ENCODE data around the gene SRSF1.

SRSF1 gene

GRCh38 chr17:58019521-58019920 lies 12.5 kb upstream of the SRSF1 start:
- in situ Hi-C loops (cut with HindIII; ENCODE audit: low sequenced_read_pairs), result no loop called here

- in situ Hi-C loops (cut with HindIII; ENCODE audit: low sequenced_read_pairs), result no loop called here
These were observed 12.0 kb upstream of the SRSF1 start for GRCh38 chr17:58019039-58019438.

GRCh38 chr17:58010067-58010799 lies 3.2 kb upstream of the SRSF1 start:
- in situ Hi-C loops (cut with HindIII; ENCODE audit: low sequenced_read_pairs), result no loop called here

- in situ Hi-C loops (cut with HindIII; ENCODE audit: low sequenced_read_pairs), result no loop called here
These were observed 998 bp upstream of the SRSF1 start for GRCh38 chr17:58007781-58008706.

- in situ Hi-C loops (cut with HindIII; ENCODE audit: low sequenced_read_pairs), result no loop called here
These were observed 504 bp downstream of the SRSF1 start for GRCh38 chr17:58006560-58006923.

GRCh38 chr17:58005728-58006559 lies 1.1 kb downstream of the SRSF1 start:
- in situ Hi-C loops (cut with HindIII; ENCODE audit: low sequenced_read_pairs), result no loop called here

GRCh38 chr17:58005031-58005727 lies 1.9 kb downstream of the SRSF1 start:
- in situ Hi-C loops (cut with HindIII; ENCODE audit: low sequenced_read_pairs), result no loop called here

- in situ Hi-C loops (cut with HindIII; ENCODE audit: low sequenced_read_pairs), result no loop called here
These were observed 3.0 kb downstream of the SRSF1 start for GRCh38 chr17:58004060-58004459.

GRCh38 chr17:58002973-58003372 lies 4.1 kb downstream of the SRSF1 start:
- in situ Hi-C loops (cut with HindIII; ENCODE audit: low sequenced_read_pairs), result no loop called here

- in situ Hi-C loops (cut with HindIII; ENCODE audit: low sequenced_read_pairs), result no loop called here
These were observed 4.7 kb downstream of the SRSF1 start for GRCh38 chr17:58002154-58002948.

GRCh38 chr17:58001461-58002124 lies 5.5 kb downstream of the SRSF1 start:
- in situ Hi-C loops (cut with HindIII; ENCODE audit: low sequenced_read_pairs), result no loop called here

GRCh38 chr17:57999496-58000017 lies 7.5 kb downstream of the SRSF1 start:
- in situ Hi-C loops (cut with HindIII; ENCODE audit: low sequenced_read_pairs), result loop anchor here (10.0 to 25.0 kb wide), 2 partner anchors 75 to 138 kb away; partner anchors contain the start of gene OR4D1

- in situ Hi-C loops (cut with HindIII; ENCODE audit: low sequenced_read_pairs), result loop anchor here (10.0 to 25.0 kb wide), 2 partner anchors 74 to 138 kb away; partner anchors contain the start of gene OR4D1
These were observed 8.0 kb downstream of the SRSF1 start for GRCh38 chr17:57999010-57999495.

GRCh38 chr17:57997085-57997809 lies 9.8 kb downstream of the SRSF1 start:
- in situ Hi-C loops (cut with HindIII; ENCODE audit: low sequenced_read_pairs), result loop anchor here (10.0 to 25.0 kb wide), 2 partner anchors 72 to 140 kb away; partner anchors contain the start of gene OR4D1

- in situ Hi-C loops (cut with HindIII; ENCODE audit: low sequenced_read_pairs), result loop anchor here (10.0 to 25.0 kb wide), 2 partner anchors 71 to 142 kb away; partner anchors contain the start of gene OR4D1
These were observed 11.7 kb downstream of the SRSF1 start for GRCh38 chr17:57995076-57995956.

GRCh38 chr17:57994436-57994835 lies 12.6 kb downstream of the SRSF1 start:
- in situ Hi-C loops (cut with HindIII; ENCODE audit: low sequenced_read_pairs), result loop anchor here (5.0 to 25.0 kb wide), 3 partner anchors 70 to 143 kb away; partner anchors contain the start of gene OR4D1

All from DLD1 (cell line).